Right lobe of liver (tissue), 4 donors: Measurements from ENCODE around the gene AMPH.

Experiments used
- POLR2A ChIP-seq: fragments of 450-650 bp; IDR thresholded peaks from one replicate; pipeline ENCODE4 v1.6.1; 2017; ENCODE audit warnings: antibody characterized with exemption, mild to moderate bottlenecking
- TF ChIP-seq, protein P1 (sequence below), 4 donors: fragments of 200-600 bp in 3 of 4; fragments of 450-650 bp in 1 of 4; IDR thresholded peaks; one replicate each; pipeline versions ENCODE4 v1.5.1 to v1.8.0; 2016 to 2022; ENCODE audit warnings: antibody characterized with exemption in 4 of 4, mild to moderate bottlenecking in 2 of 4
- donor health status: DM: no; HTN: no; CAD: no.
- donor health status: DM: no; HTN: no; CAD: no.
- donor health status: DM: no; HTN: yes; CAD: no.

GRCh38 chr7:38448054-38448453 is 183.1 kb downstream of the AMPH start:
- TF ChIP-seq, protein P1, sequence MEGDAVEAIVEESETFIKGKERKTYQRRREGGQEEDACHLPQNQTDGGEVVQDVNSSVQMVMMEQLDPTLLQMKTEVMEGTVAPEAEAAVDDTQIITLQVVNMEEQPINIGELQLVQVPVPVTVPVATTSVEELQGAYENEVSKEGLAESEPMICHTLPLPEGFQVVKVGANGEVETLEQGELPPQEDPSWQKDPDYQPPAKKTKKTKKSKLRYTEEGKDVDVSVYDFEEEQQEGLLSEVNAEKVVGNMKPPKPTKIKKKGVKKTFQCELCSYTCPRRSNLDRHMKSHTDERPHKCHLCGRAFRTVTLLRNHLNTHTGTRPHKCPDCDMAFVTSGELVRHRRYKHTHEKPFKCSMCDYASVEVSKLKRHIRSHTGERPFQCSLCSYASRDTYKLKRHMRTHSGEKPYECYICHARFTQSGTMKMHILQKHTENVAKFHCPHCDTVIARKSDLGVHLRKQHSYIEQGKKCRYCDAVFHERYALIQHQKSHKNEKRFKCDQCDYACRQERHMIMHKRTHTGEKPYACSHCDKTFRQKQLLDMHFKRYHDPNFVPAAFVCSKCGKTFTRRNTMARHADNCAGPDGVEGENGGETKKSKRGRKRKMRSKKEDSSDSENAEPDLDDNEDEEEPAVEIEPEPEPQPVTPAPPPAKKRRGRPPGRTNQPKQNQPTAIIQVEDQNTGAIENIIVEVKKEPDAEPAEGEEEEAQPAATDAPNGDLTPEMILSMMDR (IDR thresholded peaks at IDR 0.05), result no peak
- TF ChIP-seq POLR2A, result no peak
